Adrenal gland (tissue), 12 donors: Measurements from ENCODE around the gene BEST1. TPM values are rescaled to one million over a fixed set of nuclear protein-coding genes. Genes with fewer than 3 reads are reported as not detected.

Source experiments
- DNase-seq, 7 donors: peaks; one replicate each; pipeline ENCODE4 v3.0.0-alpha.2; 2019 to 2020
- H3K27ac ChIP-seq, 5 donors: fragments of 200-600 bp; sonication (generic) in 4 of 5; 1 replicate in 3 of 5; 2 replicates in 2 of 5; pipeline versions ENCODE4 v1.5.1 to v1.8.0; 2016 to 2020; ENCODE audit warnings: mild to moderate bottlenecking in 1 of 5
- H3K27me3 ChIP-seq: fragments of 200-600 bp; 2 replicates; pipeline ENCODE4 v1.8.0; 2021
- H3K36me3 ChIP-seq, 2 donors: fragments of 200-600 bp; replicated peaks in 1 of 2; 1 replicate in 1 of 2; 2 replicates in 1 of 2; pipeline versions ENCODE4 v1.5.1 to v1.8.0; 2018 to 2022
- H3K4me1 ChIP-seq, 2 donors: fragments of 200-600 bp; replicated peaks in 1 of 2; 1 replicate in 1 of 2; 2 replicates in 1 of 2; pipeline versions ENCODE4 v1.5.1 to v1.8.0; 2018 to 2021
- H3K4me3 ChIP-seq, 4 donors: fragments of 200-600 bp; sonication (generic) in 3 of 4; one replicate each; pipeline ENCODE4 v1.5.1; 2016 to 2018
- H3K9me3 ChIP-seq, 3 donors: fragments of 200-600 bp; sonication (generic) in 1 of 3; replicated peaks in 1 of 3; 1 replicate in 2 of 3; 2 replicates in 1 of 3; pipeline versions ENCODE4 v1.5.1 to v1.8.0; 2016 to 2021
- CTCF ChIP-seq, 6 experiments: fragments of 450-650 bp in 4 of 6; fragments of 200-600 bp in 2 of 6; sonication (generic) in 1 of 6; IDR thresholded peaks; 1 replicate in 5 of 6; 2 replicates in 1 of 6; pipeline versions ENCODE4 v1.5.1 to v1.8.0; 2016 to 2021; ENCODE audit warnings: antibody characterized with exemption in 6 of 6, mild to moderate bottlenecking in 2 of 6, moderate library complexity in 1 of 6
- POLR2A ChIP-seq, 2 donors: fragments of 450-650 bp; IDR thresholded peaks; one replicate each; pipeline ENCODE4 v1.6.1; 2017; ENCODE audit warnings: antibody characterized with exemption in 2 of 2, mild to moderate bottlenecking in 2 of 2, moderate library complexity in 1 of 2
- WGBS, 4 donors: extraction: QIAGEN DNeasy Blood & Tissue Kit in 2 of 4; methylation state at CpG; one replicate each; pipeline versions ENCODE4 v1.1.5 to v1.1.7; 2013 to 2017; 5-methylcytosine and 5-hydroxymethylcytosine counted together
- intact Hi-C, 2 donors: fragments of 100-400 bp; cut with DNase I; formaldehyde crosslinking; loops; one replicate each; pipeline versions ENCODE4 v1.14.1 to v1.15.0; 2022 to 2023
- polyA plus RNA-seq, 3 donors: library from polyadenylated mRNA; stranded (reverse); fragments of 200-250 nt in 2 of 3; fragments of 350-450 nt in 1 of 3; fragmentation: Illumina TruSeq in 1 of 3; extraction: RNeasy Lipid Tissue Mini Kit (QIAGEN cat#74804) in 1 of 3; gene quantifications; one replicate each; pipeline ENCODE4 v1.2.3, GENCODE V29; 2013 to 2014
- total RNA-seq, 9 donors: library from RNA; depleted of rRNA in 4 of 9; stranded (reverse); fragments of >200 nt in 4 of 9; fragments of 120-200 nt in 1 of 9; fragmentation: NEBNext Ultra II Directional in 1 of 9; extraction: Animal tissue kit (Norgen Biotek cat#: 25700) in 1 of 9; gene quantifications; one replicate each; pipeline versions ENCODE4 v1.1.0 to v1.2.4, GENCODE V29; 2013 to 2023
- donor health status: healthy with polysubstance abuse.
- donor health status: Bipolar disorder and iron deficiency.
- donor health status: DM: yes; HTN: yes; CAD: no.
- donor health status: DM: no; HTN: no; CAD: no.
- donor health status: DM: no; HTN: no; CAD: no.
- donor health status: DM: yes; HTN: yes; CAD: no.

Gene BEST1
- total and polyA plus RNA-seq, 12 donors: 0.44 to 6.8 (median 3.9) TPM

DNA sequence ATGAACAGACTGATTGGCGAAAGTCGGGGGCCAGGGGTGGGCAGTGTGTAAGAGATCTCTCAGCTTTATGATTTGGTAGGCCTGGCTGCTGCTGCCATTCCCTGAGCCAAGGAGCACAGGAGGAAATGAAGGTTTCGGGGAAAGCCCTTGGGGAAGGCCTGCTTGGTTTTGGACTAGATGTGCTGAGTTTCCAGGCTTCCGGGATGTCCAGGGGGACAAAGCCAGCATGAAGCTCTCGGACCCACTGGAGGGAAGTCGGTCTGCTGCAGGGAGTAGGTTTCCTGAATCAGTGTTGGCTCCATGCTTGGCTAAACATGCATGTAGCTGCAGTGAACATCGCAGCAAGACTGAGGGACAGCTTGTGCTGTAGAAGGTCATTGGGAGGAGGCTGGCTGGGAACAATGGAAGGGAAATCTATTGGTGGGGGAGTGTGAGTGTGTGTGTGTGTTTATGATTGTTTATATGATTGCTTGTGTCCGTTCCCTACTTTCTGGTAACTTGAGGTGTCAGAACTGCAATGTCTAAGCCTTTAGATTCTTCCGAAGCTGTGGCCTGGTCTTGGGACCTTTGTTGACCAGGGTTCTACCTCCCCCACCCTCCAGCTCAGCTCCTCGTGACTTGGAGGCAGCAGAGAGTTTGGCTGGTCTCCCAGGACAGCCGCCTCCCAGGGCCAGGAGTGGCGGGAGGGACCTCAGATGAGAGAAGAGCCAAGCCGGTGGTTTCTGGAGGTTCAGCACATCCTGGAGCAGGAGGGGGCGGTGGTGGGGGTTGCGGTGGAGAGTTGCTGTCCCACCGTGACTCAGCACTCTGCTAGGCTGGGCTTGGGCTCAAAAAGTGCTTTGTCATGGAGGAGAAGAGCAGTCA, 21.3 kb downstream of the BEST1 start:
- Histone ChIP-seq H3K27ac (peak overlapping the region; percentile 86 to 98 (median 94)), H3K27me3 (no peaks in the 10 kb centered on the region), H3K4me3 (no peak overlapping the region), H3K9me3 (no peaks in the 10 kb centered on the region), H3K36me3 (no peaks in the 10 kb centered on the region), H3K4me1 (peaks cover 43 to 58% of the 10 kb centered on the region in 2 donors)
- peak in 1 of 2 donors; percentile 82 for TF ChIP-seq POLR2A (IDR thresholded peaks at IDR 0.05)
- TF ChIP-seq CTCF (IDR thresholded peaks at IDR 0.05): no peak
- WGBS, 4 donors: 10 to 14% (median 13%) methylated on average over 10 to 16 of the region's 16 CpGs
- intact Hi-C loops: no loop called here
- DNase-seq: peak; percentile 99 to 100 (median 100)

DNA sequence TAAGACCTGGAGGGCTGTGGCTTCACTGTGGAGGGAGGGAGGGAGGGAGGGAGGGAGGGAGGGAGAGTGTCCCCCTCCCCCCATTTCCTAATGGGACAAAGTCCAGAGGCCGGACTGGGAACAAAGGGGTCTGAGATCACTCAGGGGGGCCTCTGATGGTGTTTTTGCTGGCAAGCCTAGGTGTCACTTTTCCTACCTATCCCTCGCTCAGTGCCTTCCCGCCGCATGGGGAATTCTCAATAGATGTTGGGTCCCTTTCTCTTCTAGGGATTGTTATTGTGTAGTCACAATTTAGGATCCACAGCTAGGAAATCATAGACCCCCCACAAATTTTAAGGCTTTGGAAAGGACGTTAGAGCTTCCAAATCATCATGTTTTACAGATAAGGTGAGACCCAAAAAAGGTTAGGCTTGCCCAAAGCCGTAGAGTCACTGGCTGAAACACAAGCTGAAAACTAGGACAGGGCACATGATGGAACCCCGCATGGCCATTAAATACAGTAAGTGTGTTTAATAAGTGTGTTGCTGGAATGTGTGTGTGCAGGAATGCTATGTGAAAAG, 22.0 kb downstream of the BEST1 start:
- intact Hi-C loops: no loop called here

GRCh38 chr11:61972672-61973475, 22.7 kb downstream of the BEST1 start:
- TF ChIP-seq CTCF (IDR thresholded peaks at IDR 0.05) (no peak), POLR2A (IDR thresholded peaks at IDR 0.05) (no peak)
- 60 to 70% (median 68%) methylated on average over 10 to 11 of the region's 11 CpGs for WGBS, 4 donors
- Histone ChIP-seq H3K36me3 (no peaks in the 10 kb centered on the region), H3K4me1 (peaks cover 43 to 58% of the 10 kb centered on the region in 2 donors), H3K27me3 (no peaks in the 10 kb centered on the region), H3K4me3 (peak overlapping the region in 1 of 4 donors; percentile 32), H3K27ac (peak overlapping the region; percentile 86 to 98 (median 96)), H3K9me3 (no peaks in the 10 kb centered on the region)
- peak in 4 of 7 donors; percentile 22 to 53 (median 42) for DNase-seq
- intact Hi-C loops: no loop called here

More for the DNA sequence above, 22.0 kb downstream of the BEST1 start:
- Histone ChIP-seq H3K36me3 (no peaks in the 10 kb centered on the region), H3K27me3 (no peaks in the 10 kb centered on the region), H3K9me3 (no peaks in the 10 kb centered on the region), H3K4me3 (peak overlapping the region in 1 of 4 donors; percentile 32), H3K27ac (peak overlapping the region; percentile 86 to 98 (median 96)), H3K4me1 (peaks cover 43 to 58% of the 10 kb centered on the region in 2 donors)
- 56 to 71% (median 58%) methylated on average over 7 of the region's 7 CpGs for WGBS, 4 donors
- peak in 3 of 7 donors; percentile 15 to 51 (median 35) for DNase-seq
- TF ChIP-seq POLR2A (IDR thresholded peaks at IDR 0.05) (no peak), CTCF (IDR thresholded peaks at IDR 0.05) (no peak)
